ENCODE measurements around the gene MUCL3.

Gene MUCL3

GRCh38 chr6:30894381-30894780 lies 46.4 kb upstream of the MUCL3 start:
- Mint-ChIP-seq H3K4me3 (no peak overlapping the region), H3K27me3 (ENCODE audit: low read depth) (no peaks in the 10 kb centered on the region), H3K27ac (no peak overlapping the region), H3K9me3 (no peaks in the 10 kb centered on the region), H3K4me1 (peaks cover 22% of the 10 kb centered on the region), H3K36me3 (ENCODE audit: low read depth) (peaks cover 63% of the 10 kb centered on the region)
- no peak for TF ChIP-seq CTCF (IDR thresholded peaks at IDR 0.05; ENCODE audit: unreplicated experiment in 3 of 3)

GRCh38 chr6:30894935-30895334 lies 45.8 kb upstream of the MUCL3 start:
- Mint-ChIP-seq H3K27ac (peak overlapping the region in 1 of 3 experiments; percentile 4), H3K4me3 (no peak overlapping the region), H3K4me1 (peaks cover 17% of the 10 kb centered on the region), H3K36me3 (ENCODE audit: low read depth) (peaks cover 63% of the 10 kb centered on the region), H3K9me3 (no peaks in the 10 kb centered on the region), H3K27me3 (ENCODE audit: low read depth) (no peaks in the 10 kb centered on the region)
- TF ChIP-seq CTCF (IDR thresholded peaks at IDR 0.05; ENCODE audit: unreplicated experiment in 3 of 3): no peak

GRCh38 chr6:30895343-30895742 lies 45.4 kb upstream of the MUCL3 start:
- peak overlapping the region in 1 of 3 experiments; percentile 4 for H3K27ac Mint-ChIP-seq
- no peaks in the 10 kb centered on the region for H3K27me3 Mint-ChIP-seq (ENCODE audit: low read depth)
- no peak for TF ChIP-seq CTCF (IDR thresholded peaks at IDR 0.05; ENCODE audit: unreplicated experiment in 3 of 3)
- no peaks in the 10 kb centered on the region for H3K9me3 Mint-ChIP-seq
- H3K4me1 Mint-ChIP-seq: peaks cover 13% of the 10 kb centered on the region
- H3K36me3 Mint-ChIP-seq (ENCODE audit: low read depth): peaks cover 63% of the 10 kb centered on the region
- no peak overlapping the region for H3K4me3 Mint-ChIP-seq

- Mint-ChIP-seq H3K4me3 (no peak overlapping the region), H3K27ac (no peak overlapping the region), H3K4me1 (peaks cover 11% of the 10 kb centered on the region), H3K27me3 (ENCODE audit: low read depth) (no peaks in the 10 kb centered on the region), H3K9me3 (no peaks in the 10 kb centered on the region), H3K36me3 (ENCODE audit: low read depth) (peaks cover 58% of the 10 kb centered on the region)
- TF ChIP-seq CTCF (IDR thresholded peaks at IDR 0.05; ENCODE audit: unreplicated experiment in 3 of 3): no peak
Measured at GRCh38 chr6:30896541-30896940, 44.2 kb upstream of the MUCL3 start.

- peaks cover 49% of the 10 kb centered on the region for H3K36me3 Mint-ChIP-seq (ENCODE audit: low read depth)
- no peak for TF ChIP-seq CTCF (IDR thresholded peaks at IDR 0.05; ENCODE audit: unreplicated experiment in 3 of 3)
- no peaks in the 10 kb centered on the region for H3K27me3 Mint-ChIP-seq (ENCODE audit: low read depth)
- no peaks in the 10 kb centered on the region for H3K9me3 Mint-ChIP-seq
- H3K27ac Mint-ChIP-seq: no peak overlapping the region
- no peak overlapping the region for H3K4me3 Mint-ChIP-seq
- peaks cover 5% of the 10 kb centered on the region for H3K4me1 Mint-ChIP-seq
Measured at GRCh38 chr6:30897882-30898281, 42.9 kb upstream of the MUCL3 start.

- no peak overlapping the region for H3K4me3 Mint-ChIP-seq
- H3K9me3 Mint-ChIP-seq: no peaks in the 10 kb centered on the region
- peaks cover 47% of the 10 kb centered on the region for H3K36me3 Mint-ChIP-seq (ENCODE audit: low read depth)
- H3K27me3 Mint-ChIP-seq (ENCODE audit: low read depth): no peaks in the 10 kb centered on the region
- no peak for TF ChIP-seq CTCF (IDR thresholded peaks at IDR 0.05; ENCODE audit: unreplicated experiment in 3 of 3)
- H3K27ac Mint-ChIP-seq: no peak overlapping the region
- peaks cover 4% of the 10 kb centered on the region for H3K4me1 Mint-ChIP-seq
Measured at GRCh38 chr6:30898750-30899360, 41.9 kb upstream of the MUCL3 start.
